Cardiac muscle cell (in vitro differentiated cells and primary cell): ENCODE results near the gene APOBEC3B. TPM values are rescaled to one million over a fixed set of nuclear protein-coding genes. Genes with fewer than 3 reads are reported as not detected.
"Not testable (repeated sequence)": the region's sequence is repeated elsewhere in the genome, so short reads cannot be mapped to it uniquely, and the experiment has no call there.

Experiments
- DNase-seq, 2 donors: peaks; one replicate each; pipeline versions ENCODE4 v3.0.0 to v3.0.0-alpha.2; 2010 to 2017; ENCODE audit warnings: low read depth in 1 of 2, low spot score in 1 of 2
- H3K27ac ChIP-seq: fragments of 200-600 bp; sonication (generic); 2 replicates; pipeline ENCODE4 v1.5.1; 2016
- H3K27me3 ChIP-seq: fragments of 200-600 bp; sonication (generic); 2 replicates; pipeline ENCODE4 v1.6.0; 2016; ENCODE audit warnings: control low read depth
- H3K36me3 ChIP-seq: fragments of 200-600 bp; sonication (generic); 2 replicates; pipeline ENCODE4 v1.5.1; 2016; ENCODE audit warnings: control low read depth
- H3K4me1 ChIP-seq: fragments of 200-600 bp; sonication (generic); 2 replicates; pipeline ENCODE4 v1.8.1; 2017; ENCODE audit warnings: low read depth, mild to moderate bottlenecking, mixed run types
- H3K4me3 ChIP-seq: fragments of 200-600 bp; sonication (generic); 2 replicates; pipeline ENCODE4 v1.5.1; 2016; ENCODE audit warnings: mild to moderate bottlenecking
- H3K9me3 ChIP-seq: fragments of 200-600 bp; sonication (generic); 2 replicates; pipeline ENCODE4 v1.5.1; 2017; ENCODE audit warnings: low read depth, mild to moderate bottlenecking, control low read depth
- CTCF ChIP-seq: IDR thresholded peaks from 2 replicates; pipeline ENCODE4 v1.5.1; 2012; ENCODE audit warnings: low read depth, mild to moderate bottlenecking, low read length
- polyA plus RNA-seq: library from polyadenylated mRNA; unstranded; fragments of >200 nt; fragmentation: Nextera tagmentation; extraction: Ambion mirVana; gene quantifications from 2 replicates; pipeline ENCODE4 v1.2.1, GENCODE V29; 2016
- total RNA-seq: library from RNA; depleted of rRNA; stranded (reverse); fragments of >200 nt; gene quantifications from 2 replicates; pipeline ENCODE4 v1.2.3, GENCODE V29; 2016

APOBEC3B gene
- total and polyA plus RNA-seq, 2 experiments from 2014 or later: 6.5 to 6.8 TPM

GRCh38 chr22:38981005-38981991, 849 bp upstream of the APOBEC3B start:
- no peak overlapping the region for H3K4me3 ChIP-seq
- no peak overlapping the region for H3K27ac ChIP-seq
- H3K36me3 ChIP-seq: no peaks in the 10 kb centered on the region

GRCh38 chr22:38984224-38984623, 2.1 kb downstream of the APOBEC3B start:
- Histone ChIP-seq H3K27me3 (no peaks in the 10 kb centered on the region), H3K36me3 (no peaks in the 10 kb centered on the region), H3K4me3 (no peak overlapping the region), H3K4me1 (no peaks in the 10 kb centered on the region), H3K27ac (no peak overlapping the region), H3K9me3 (no peaks in the 10 kb centered on the region)
- no peak for TF ChIP-seq CTCF
- no peak for DNase-seq

More at GRCh38 chr22:38981005-38981991, 849 bp upstream of the APOBEC3B start:
- Histone ChIP-seq H3K9me3 (no peaks in the 10 kb centered on the region), H3K4me1 (no peaks in the 10 kb centered on the region), H3K27me3 (no peaks in the 10 kb centered on the region)
- peak; percentile 48 for TF ChIP-seq CTCF
- DNase-seq: peak; percentile 49 to 55

GRCh38 chr22:38984784-38985757, 2.9 kb downstream of the APOBEC3B start:
- not testable (repeated sequence) for DNase-seq, H3K4me1 ChIP-seq, H3K27me3 ChIP-seq, H3K27ac ChIP-seq, H3K4me3 ChIP-seq, H3K36me3 ChIP-seq, H3K9me3 ChIP-seq

- Histone ChIP-seq H3K36me3 (no peaks in the 10 kb centered on the region), H3K27ac (no peak overlapping the region), H3K27me3 (no peaks in the 10 kb centered on the region), H3K4me1 (no peaks in the 10 kb centered on the region), H3K9me3 (no peaks in the 10 kb centered on the region), H3K4me3 (no peak overlapping the region)
- no peak for TF ChIP-seq CTCF
- no peak for DNase-seq
These were observed 4.5 kb downstream of the APOBEC3B start for GRCh38 chr22:38986629-38987028.

- Histone ChIP-seq H3K4me1 (no peaks in the 10 kb centered on the region), H3K27ac (no peak overlapping the region), H3K27me3 (no peaks in the 10 kb centered on the region), H3K36me3 (no peaks in the 10 kb centered on the region), H3K9me3 (no peaks in the 10 kb centered on the region), H3K4me3 (no peak overlapping the region)
- no peak for TF ChIP-seq CTCF
- no peak for DNase-seq
These were observed 5.2 kb downstream of the APOBEC3B start for GRCh38 chr22:38987171-38987895.
